ENCODE results near the gene OGDH.
A peak's percentile ranks its signal among the peaks of the same experiment; 100 is the strongest.

Gene OGDH

GRCh38 chr7:44573464-44574286 is 32.8 kb upstream of the OGDH start, which contains the start of gene DDX56:
DDX56 (minus strand) TSS chr7:44573908; CDS start chr7:44573895, 13 bp downstream.
- TF ChIP-seq POLR2AphosphoS5 (IDR thresholded peaks at IDR 0.05; ENCODE audit: borderline replicate concordance, low read depth, low read length) (peak; percentile 97), EZH2 (IDR thresholded peaks at IDR 0.05) (no peak), FOXP2 (optimal IDR thresholded peaks at IDR 0.05; ENCODE audit: control extremely low read depth, extremely low read length, insufficient read depth) (no peak)
- peak within 1 kb of the TSS; percentile 99 for H3K9ac ChIP-seq (ENCODE audit: insufficient read length)
- H3K4me3 ChIP-seq: peak within 1 kb of the TSS; percentile 100
- H3K27ac ChIP-seq: peak within 1 kb of the TSS; percentile 77; the same call in 1 of the 2 replicates
- H3K36me3 ChIP-seq (ENCODE audit: insufficient read depth, low read length): peaks cover 66% of the 10 kb centered on the region
- DNase-seq (ENCODE audit: low read depth, low spot score): peak; percentile 56
- no peaks in the 10 kb centered on the region for H3K9me3 ChIP-seq (ENCODE audit: low read depth, low read length)

GRCh38 chr7:44574287-44574872 is 32.0 kb upstream of the OGDH start:
- Histone ChIP-seq H3K4me3 (peak overlapping the region; percentile 100), H3K36me3 (ENCODE audit: insufficient read depth, low read length) (peaks cover 65% of the 10 kb centered on the region), H3K9me3 (ENCODE audit: low read depth, low read length) (no peaks in the 10 kb centered on the region), H3K27ac (no peak overlapping the region), H3K9ac (ENCODE audit: insufficient read length) (peak overlapping the region; percentile 99)
- TF ChIP-seq FOXP2 (optimal IDR thresholded peaks at IDR 0.05; ENCODE audit: control extremely low read depth, extremely low read length, insufficient read depth) (no peak), POLR2AphosphoS5 (IDR thresholded peaks at IDR 0.05; ENCODE audit: borderline replicate concordance, low read depth, low read length) (no peak), EZH2 (IDR thresholded peaks at IDR 0.05) (no peak)
- DNase-seq (ENCODE audit: low read depth, low spot score): no peak

GRCh38 chr7:44575054-44575453 is 31.4 kb upstream of the OGDH start:
- no peak for DNase-seq (ENCODE audit: low read depth, low spot score)
- no peak for TF ChIP-seq EZH2 (IDR thresholded peaks at IDR 0.05)
- no peak for TF ChIP-seq POLR2AphosphoS5 (IDR thresholded peaks at IDR 0.05; ENCODE audit: borderline replicate concordance, low read depth, low read length)
- H3K4me3 ChIP-seq: peak overlapping the region; percentile 100; the same call in 1 of the 2 replicates
- peaks cover 65% of the 10 kb centered on the region for H3K36me3 ChIP-seq (ENCODE audit: insufficient read depth, low read length)
- H3K27ac ChIP-seq: no peak overlapping the region
- H3K9me3 ChIP-seq (ENCODE audit: low read depth, low read length): no peaks in the 10 kb centered on the region
- H3K9ac ChIP-seq (ENCODE audit: insufficient read length): no peak overlapping the region

- H3K36me3 ChIP-seq (ENCODE audit: insufficient read depth, low read length): peaks cover 63% of the 10 kb centered on the region
- no peak overlapping the region for H3K9ac ChIP-seq (ENCODE audit: insufficient read length)
- no peak overlapping the region for H3K4me3 ChIP-seq
Measured at GRCh38 chr7:44576228-44576627, 30.2 kb upstream of the OGDH start.

GRCh38 chr7:44580945-44581878 is 25.2 kb upstream of the OGDH start:
- DNase-seq (ENCODE audit: low read depth, low spot score): no peak
- TF ChIP-seq POLR2AphosphoS5 (IDR thresholded peaks at IDR 0.05; ENCODE audit: borderline replicate concordance, low read depth, low read length) (no peak), EZH2 (IDR thresholded peaks at IDR 0.05) (no peak), FOXP2 (optimal IDR thresholded peaks at IDR 0.05; ENCODE audit: control extremely low read depth, extremely low read length, insufficient read depth) (no peak)
- Histone ChIP-seq H3K9ac (ENCODE audit: insufficient read length) (peak overlapping the region; percentile 98), H3K4me3 (peak overlapping the region; percentile 83), H3K9me3 (ENCODE audit: low read depth, low read length) (no peaks in the 10 kb centered on the region), H3K36me3 (ENCODE audit: insufficient read depth, low read length) (peaks cover 31% of the 10 kb centered on the region), H3K27ac (peak overlapping the region; percentile 64)

More at GRCh38 chr7:44576228-44576627, 30.2 kb upstream of the OGDH start:
- DNase-seq (ENCODE audit: low read depth, low spot score): no peak
- Histone ChIP-seq H3K27ac (no peak overlapping the region), H3K9me3 (ENCODE audit: low read depth, low read length) (no peaks in the 10 kb centered on the region)
- no peak for TF ChIP-seq POLR2AphosphoS5 (IDR thresholded peaks at IDR 0.05; ENCODE audit: borderline replicate concordance, low read depth, low read length)
- TF ChIP-seq EZH2 (IDR thresholded peaks at IDR 0.05): no peak
- TF ChIP-seq FOXP2 (optimal IDR thresholded peaks at IDR 0.05; ENCODE audit: control extremely low read depth, extremely low read length, insufficient read depth): no peak

GRCh38 chr7:44581879-44582603 is 24.4 kb upstream of the OGDH start, which contains the start of gene TMED4:
TMED4 (minus strand) TSS chr7:44582231; CDS start chr7:44582206, 25 bp downstream.
- H3K9me3 ChIP-seq (ENCODE audit: low read depth, low read length): no peaks in the 10 kb centered on the region
- peak within 1 kb of the TSS; percentile 83 for H3K4me3 ChIP-seq
- H3K9ac ChIP-seq (ENCODE audit: insufficient read length): peak within 1 kb of the TSS; percentile 98
- H3K36me3 ChIP-seq (ENCODE audit: insufficient read depth, low read length): peaks cover 29% of the 10 kb centered on the region
- TF ChIP-seq EZH2 (IDR thresholded peaks at IDR 0.05) (no peak), POLR2AphosphoS5 (IDR thresholded peaks at IDR 0.05; ENCODE audit: borderline replicate concordance, low read depth, low read length) (peak; percentile 96), FOXP2 (optimal IDR thresholded peaks at IDR 0.05; ENCODE audit: control extremely low read depth, extremely low read length, insufficient read depth) (peak; percentile 58)
- DNase-seq (ENCODE audit: low read depth, low spot score): peak; percentile 96
- peak within 1 kb of the TSS; percentile 64 for H3K27ac ChIP-seq

GRCh38 chr7:44583146-44583865 is 23.1 kb upstream of the OGDH start:
- Histone ChIP-seq H3K9ac (ENCODE audit: insufficient read length) (peak overlapping the region; percentile 83), H3K4me3 (peak overlapping the region; percentile 83), H3K9me3 (ENCODE audit: low read depth, low read length) (no peaks in the 10 kb centered on the region), H3K36me3 (ENCODE audit: insufficient read depth, low read length) (peaks cover 24% of the 10 kb centered on the region), H3K27ac (no peak overlapping the region)
- TF ChIP-seq EZH2 (IDR thresholded peaks at IDR 0.05): no peak
- no peak for TF ChIP-seq POLR2AphosphoS5 (IDR thresholded peaks at IDR 0.05; ENCODE audit: borderline replicate concordance, low read depth, low read length)
- no peak for DNase-seq (ENCODE audit: low read depth, low spot score)
